RWPE2 (cell line): ENCODE results near the gene ZSCAN23.
"Not testable (repeated sequence)": the region's sequence is repeated elsewhere in the genome, so short reads cannot be mapped to it uniquely, and the experiment has no call there.

Source experiments
- ATAC-seq: fragments of 200-7000 bp; cut with Tn5 transposase; 3 replicates; pipeline ENCODE4 v1.9.1; 2021; ENCODE audit warnings: low read depth
- DNase-seq: peaks from one replicate; pipeline ENCODE4 v3.0.0-alpha.2; 2020; ENCODE audit warnings: low spot score
- H3K27ac ChIP-seq: fragments of 450-650 bp; 2 replicates; pipeline ENCODE4 v1.5.1; 2017; ENCODE audit warnings: mild to moderate bottlenecking; ENCODE audit not compliant: poor library complexity, severe bottlenecking
- H3K27me3 ChIP-seq: fragments of 250-450 bp; sonication (Bioruptor Pico); 2 replicates; pipeline ENCODE4 v1.5.1; 2021; ENCODE audit warnings: mild to moderate bottlenecking, moderate library complexity; ENCODE audit not compliant: insufficient read depth, poor library complexity, severe bottlenecking
- H3K36me3 ChIP-seq: fragments of 250-450 bp; sonication (Bioruptor Pico); 2 replicates; pipeline ENCODE4 v1.5.1; 2020; ENCODE audit warnings: low read depth, mild to moderate bottlenecking, moderate library complexity
- H3K4me1 ChIP-seq: fragments of 250-450 bp; sonication (Bioruptor Pico); 2 replicates; pipeline ENCODE4 v1.5.1; 2021; ENCODE audit warnings: mild to moderate bottlenecking, moderate library complexity; ENCODE audit not compliant: insufficient read depth, poor library complexity, severe bottlenecking
- H3K4me3 ChIP-seq: fragments of 250-450 bp; sonication (Bioruptor Pico); 2 replicates; pipeline ENCODE4 v1.5.1; 2021; ENCODE audit warnings: mild to moderate bottlenecking, moderate library complexity; ENCODE audit not compliant: severe bottlenecking
- H3K9me3 ChIP-seq: fragments of 250-450 bp; sonication (Bioruptor Pico); 2 replicates; pipeline ENCODE4 v1.5.1; 2021; ENCODE audit warnings: mild to moderate bottlenecking, moderate library complexity; ENCODE audit not compliant: severe bottlenecking
- CTCF ChIP-seq: fragments of 450-650 bp; IDR thresholded peaks from one replicate; pipeline ENCODE4 v1.5.1; 2017; ENCODE audit warnings: mild to moderate bottlenecking, moderate library complexity; ENCODE audit not compliant: poor library complexity, severe bottlenecking

Gene ZSCAN23

GRCh38 chr6:28478518-28478917 is 35.2 kb upstream of the ZSCAN23 start:
- no peaks in the 10 kb centered on the region for H3K36me3 ChIP-seq
- no peak for ATAC-seq
- no peaks in the 10 kb centered on the region for H3K4me1 ChIP-seq
- H3K4me3 ChIP-seq: peak overlapping the region; percentile 4
- TF ChIP-seq CTCF: no peak
- DNase-seq: no peak
- peaks cover 55% of the 10 kb centered on the region for H3K27me3 ChIP-seq
- H3K27ac ChIP-seq: no peak overlapping the region
- peaks cover 3% of the 10 kb centered on the region for H3K9me3 ChIP-seq

- DNase-seq (no peak), ATAC-seq (peak; percentile 85)
- H3K27me3 ChIP-seq: peaks cover 36% of the 10 kb centered on the region
- peak overlapping the region; percentile 40 for H3K4me3 ChIP-seq
- H3K36me3 ChIP-seq: no peaks in the 10 kb centered on the region
- no peaks in the 10 kb centered on the region for H3K4me1 ChIP-seq
- peaks cover 3% of the 10 kb centered on the region for H3K9me3 ChIP-seq
- no peak overlapping the region for H3K27ac ChIP-seq
- no peak for TF ChIP-seq CTCF
Measured at GRCh38 chr6:28474441-28475219, 31.3 kb upstream of the ZSCAN23 start.

GRCh38 chr6:28469153-28469745 is 26.0 kb upstream of the ZSCAN23 start:
- not testable (repeated sequence) for DNase-seq, H3K27me3 ChIP-seq, ATAC-seq, H3K9me3 ChIP-seq, H3K27ac ChIP-seq, H3K4me3 ChIP-seq, H3K36me3 ChIP-seq, H3K4me1 ChIP-seq

- ATAC-seq: no peak
Measured at GRCh38 chr6:28468056-28468455, 24.8 kb upstream of the ZSCAN23 start.

GRCh38 chr6:28462401-28462800 is 19.1 kb upstream of the ZSCAN23 start:
- no peak overlapping the region for H3K27ac ChIP-seq
- no peaks in the 10 kb centered on the region for H3K36me3 ChIP-seq
- no peaks in the 10 kb centered on the region for H3K9me3 ChIP-seq
- TF ChIP-seq CTCF: no peak
- H3K27me3 ChIP-seq: peaks cover 22% of the 10 kb centered on the region
- DNase-seq (no peak), ATAC-seq (no peak)
- H3K4me1 ChIP-seq: no peaks in the 10 kb centered on the region
- H3K4me3 ChIP-seq: no peak overlapping the region

More at GRCh38 chr6:28468056-28468455, 24.8 kb upstream of the ZSCAN23 start:
- Histone ChIP-seq H3K4me3 (no peak overlapping the region), H3K27me3 (peaks cover 2% of the 10 kb centered on the region), H3K4me1 (no peaks in the 10 kb centered on the region), H3K9me3 (peaks cover 2% of the 10 kb centered on the region), H3K36me3 (no peaks in the 10 kb centered on the region), H3K27ac (no peak overlapping the region)
- no peak for TF ChIP-seq CTCF
- no peak for DNase-seq
